GM19455 (cell line): ENCODE measurements around the gene BNIP1.
A peak's percentile ranks its signal among the peaks of the same experiment; 100 is the strongest.
"Not testable (repeated sequence)": the region's sequence is repeated elsewhere in the genome, so short reads cannot be mapped to it uniquely, and the experiment has no call there.

ENCODE experiments used
- ATAC-seq: cut with Tn5 transposase; IDR thresholded peaks from one replicate; pipeline ENCODE4 v1.9.1; 2021; ENCODE audit not compliant: unreplicated experiment

BNIP1 gene, protein sequence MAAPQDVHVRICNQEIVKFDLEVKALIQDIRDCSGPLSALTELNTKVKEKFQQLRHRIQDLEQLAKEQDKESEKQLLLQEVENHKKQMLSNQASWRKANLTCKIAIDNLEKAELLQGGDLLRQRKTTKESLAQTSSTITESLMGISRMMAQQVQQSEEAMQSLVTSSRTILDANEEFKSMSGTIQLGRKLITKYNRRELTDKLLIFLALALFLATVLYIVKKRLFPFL

DNA sequence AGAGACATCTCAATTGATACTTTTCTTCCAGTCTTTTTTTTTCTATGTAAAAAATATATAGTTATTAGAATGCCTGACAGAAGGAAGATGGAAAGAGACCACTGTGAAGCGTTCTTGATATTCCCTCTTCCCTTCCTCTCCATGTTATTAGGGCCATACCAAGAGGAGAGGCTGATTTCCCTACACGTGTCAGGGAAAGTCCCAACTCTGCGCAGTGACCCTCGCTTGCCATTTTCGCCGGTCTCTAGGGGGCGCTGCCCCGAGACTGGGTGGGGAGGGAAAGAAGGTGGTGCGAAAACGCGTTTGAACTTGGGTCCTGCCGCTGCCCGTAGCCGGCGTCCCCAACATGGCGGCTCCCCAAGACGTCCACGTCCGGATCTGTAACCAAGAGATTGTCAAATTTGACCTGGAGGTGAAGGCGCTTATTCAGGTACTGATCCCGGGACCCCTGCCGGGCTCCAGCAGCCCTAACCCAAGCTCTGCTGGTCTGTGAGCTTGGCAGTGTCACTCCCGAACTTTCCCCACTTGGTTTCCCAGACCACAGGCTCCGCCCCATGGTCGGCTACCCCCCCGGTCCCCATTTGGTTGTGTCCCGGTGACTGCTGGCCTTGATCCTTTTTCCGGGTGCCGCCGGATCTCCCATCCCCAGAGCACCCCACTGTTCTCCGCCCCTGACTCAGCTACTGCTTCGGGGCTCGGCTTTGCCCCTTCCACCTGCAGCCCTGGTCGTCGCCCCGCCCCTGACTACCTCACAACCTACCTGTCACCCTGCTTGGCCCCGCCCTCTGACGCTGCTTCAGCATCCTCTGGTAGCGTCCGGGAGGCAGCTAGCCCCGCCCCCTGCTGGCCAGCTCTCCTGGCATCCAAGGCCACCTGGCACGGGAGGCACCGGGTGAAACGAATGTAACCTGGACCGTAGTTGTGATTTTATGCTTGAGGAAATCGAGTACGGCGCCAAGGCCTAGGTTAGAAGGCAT lies at the start of gene BNIP1:
Gene BNIP1, plus strand, starts transcription at position 332 of the 977 bp plus-strand sequence. Its CDS starts 15 bp downstream, at position 347.
- ATAC-seq = peak; percentile 90

DNA sequence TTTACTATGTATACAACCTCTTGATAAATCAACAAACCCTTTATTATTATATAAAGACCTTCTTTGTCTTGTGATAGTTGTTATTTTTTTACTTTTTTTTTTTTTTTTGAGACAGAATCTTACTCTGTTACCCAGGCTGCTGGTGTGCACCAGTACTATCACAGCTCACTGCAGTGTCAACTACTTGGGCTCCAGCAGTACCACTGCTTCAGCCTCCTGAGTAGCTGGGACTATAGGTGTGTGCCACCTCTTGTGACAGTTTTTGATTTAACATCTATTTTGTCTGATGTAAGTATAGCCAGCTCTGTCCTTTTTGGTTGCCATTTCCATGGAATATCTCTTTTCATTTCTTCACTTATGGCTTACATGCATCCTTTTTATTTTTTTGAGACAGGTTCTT lies 45.5 kb upstream of the BNIP1 start:
- ATAC-seq = no peak

DNA sequence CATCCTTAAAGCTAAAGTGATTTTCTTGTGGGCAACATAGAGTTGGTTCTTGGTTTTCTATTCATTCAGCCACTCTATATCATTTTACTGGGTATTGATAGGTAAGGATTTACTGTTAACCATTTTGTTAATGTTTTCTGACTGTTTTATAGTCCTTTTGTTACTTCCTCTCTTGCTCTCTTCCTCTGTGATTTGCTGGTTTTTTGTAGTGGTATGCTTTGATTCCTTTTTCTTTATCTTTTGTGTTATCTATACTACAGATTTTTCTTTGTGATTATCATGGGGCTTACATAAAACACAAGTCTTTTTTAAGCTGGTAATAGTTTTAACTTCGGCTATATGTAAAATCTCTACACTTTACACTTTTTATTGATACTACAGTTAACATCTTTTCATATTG lies 44.9 kb upstream of the BNIP1 start:
- no peak for ATAC-seq

DNA sequence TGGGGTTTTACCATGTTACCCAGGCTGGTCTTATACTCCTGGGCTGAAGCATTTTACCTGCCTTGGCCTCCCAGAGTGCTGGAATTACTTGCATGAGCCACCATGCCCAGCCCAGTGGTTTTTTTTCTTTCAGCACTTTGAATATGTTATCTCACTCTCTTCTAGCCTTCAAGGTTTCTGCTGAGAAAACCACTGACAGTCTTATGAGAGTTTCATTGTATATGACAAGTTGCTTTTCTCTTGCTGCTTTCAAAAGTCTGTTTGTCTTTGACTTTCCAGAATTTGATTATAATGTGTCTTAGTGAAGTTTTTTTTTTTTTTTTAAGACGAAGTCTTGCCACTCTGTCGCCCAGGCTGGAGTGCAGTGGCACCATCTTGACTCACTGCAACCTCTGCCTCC lies 43.1 kb upstream of the BNIP1 start:
- no peak for ATAC-seq

DNA sequence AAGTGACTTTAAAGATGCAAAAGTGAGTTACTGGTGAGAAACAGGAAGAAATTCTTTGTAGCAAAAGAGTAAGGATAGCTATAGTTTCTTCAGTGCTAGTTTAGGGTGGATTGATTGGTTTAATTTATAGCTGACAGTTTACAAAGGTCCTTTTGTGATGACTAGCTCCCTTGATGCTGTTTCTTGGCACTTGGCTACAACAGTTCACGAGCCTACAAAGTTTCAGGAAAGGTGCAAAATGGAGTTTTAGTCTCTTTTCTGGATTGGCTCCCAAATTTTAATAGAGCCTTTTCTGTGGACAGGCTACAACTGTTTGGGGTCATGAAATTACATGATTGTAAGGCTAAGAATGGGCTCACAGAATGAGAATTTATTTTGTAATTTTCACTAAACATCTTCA lies 40.9 kb upstream of the BNIP1 start:
- no peak for ATAC-seq

DNA sequence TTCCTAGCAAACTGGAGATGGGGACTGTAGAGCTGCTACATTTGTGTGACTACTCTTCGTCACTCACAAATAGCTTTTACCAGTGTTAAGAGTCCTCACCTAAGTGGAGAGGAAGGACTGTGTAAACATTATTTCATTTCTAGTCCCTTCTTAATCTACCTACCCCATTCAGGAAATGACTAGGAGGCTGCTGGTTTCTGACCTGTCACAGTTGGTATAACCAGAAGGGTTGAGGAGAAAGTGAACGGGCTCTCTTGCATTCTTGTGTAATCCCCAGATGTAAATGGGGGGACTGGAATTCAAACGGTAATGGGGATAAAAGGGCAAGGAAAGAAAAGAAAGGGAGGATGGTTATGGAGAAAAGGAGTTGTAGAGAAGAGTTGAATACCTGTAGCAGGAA lies 35.4 kb upstream of the BNIP1 start:
- no peak for ATAC-seq

DNA sequence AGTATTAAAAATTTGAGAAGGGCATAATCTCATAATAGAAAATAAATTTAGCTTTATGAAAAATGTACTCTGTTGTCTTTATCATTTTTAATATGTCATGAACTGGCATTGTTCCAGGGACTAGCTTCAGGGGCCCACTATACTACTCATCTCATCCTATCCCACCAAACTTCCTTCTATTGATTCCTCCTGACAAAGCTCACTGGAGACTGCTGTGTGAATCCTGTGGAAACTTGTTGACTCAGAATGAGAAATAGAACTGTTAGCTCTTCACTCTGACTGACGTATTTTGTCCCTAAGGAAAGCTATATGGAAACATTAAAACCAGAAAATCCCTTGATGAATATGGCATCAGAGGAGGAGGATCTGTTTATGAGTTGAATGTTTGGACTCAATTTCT lies 29.8 kb upstream of the BNIP1 start:
- no peak for ATAC-seq

DNA sequence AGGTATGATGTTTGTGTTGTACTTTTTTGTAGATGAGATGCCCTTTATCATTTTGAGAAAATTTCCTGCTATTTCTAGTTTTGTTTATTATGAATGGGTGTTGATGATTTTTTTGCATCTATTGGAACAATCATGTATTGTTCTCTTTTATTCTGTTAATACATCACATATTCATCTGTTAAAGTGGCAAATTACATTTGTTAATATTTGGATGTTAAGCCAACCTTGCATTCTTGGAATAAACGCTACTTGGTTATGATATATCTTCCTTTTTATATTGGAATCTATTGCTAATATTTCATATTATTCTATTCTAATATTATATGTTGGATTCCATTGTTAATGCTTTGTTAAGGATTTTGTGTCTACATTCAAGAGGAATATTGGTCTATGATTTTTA lies 24.6 kb upstream of the BNIP1 start:
- no peak for ATAC-seq

DNA sequence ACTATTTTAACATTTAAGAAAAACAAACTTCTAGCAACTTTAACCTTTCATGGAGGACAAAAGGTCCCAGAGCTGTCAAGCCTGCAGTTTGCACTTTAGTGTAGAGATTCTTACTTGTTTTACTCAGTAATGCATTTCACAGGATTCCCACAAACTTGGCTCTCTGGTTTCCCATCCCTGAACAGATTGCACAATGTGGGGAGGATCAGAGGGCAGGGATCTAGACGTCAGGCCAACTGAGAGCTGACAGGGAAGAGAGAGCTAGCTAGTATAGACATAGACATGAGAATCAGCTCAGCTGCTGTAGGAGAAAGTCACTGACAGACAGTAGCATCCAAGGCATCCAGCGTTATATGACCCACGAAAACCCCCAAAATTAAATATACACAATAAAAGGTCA lies 20.9 kb upstream of the BNIP1 start:
- no peak for ATAC-seq

DNA sequence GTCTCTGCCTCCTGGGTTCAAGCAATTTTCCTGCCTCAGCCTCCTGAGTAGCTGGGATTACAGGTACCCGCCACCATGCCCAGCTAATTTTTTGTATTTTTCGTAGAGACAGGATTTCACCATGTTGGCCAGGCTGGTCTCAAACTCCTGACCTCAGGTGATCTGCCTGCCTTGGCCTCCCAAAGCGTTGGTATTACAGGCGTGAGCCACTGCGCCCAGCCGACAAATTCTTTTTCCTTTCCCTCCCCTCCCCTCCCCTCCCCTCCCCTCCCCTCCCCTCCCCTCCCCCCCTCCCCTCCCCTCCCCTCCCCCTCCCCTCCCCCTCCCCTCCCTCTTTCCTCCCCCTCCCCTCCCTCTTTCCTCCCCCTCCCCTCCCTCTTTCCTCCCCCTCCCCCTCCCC lies 12.2 kb upstream of the BNIP1 start:
- ATAC-seq = not testable (repeated sequence)

DNA sequence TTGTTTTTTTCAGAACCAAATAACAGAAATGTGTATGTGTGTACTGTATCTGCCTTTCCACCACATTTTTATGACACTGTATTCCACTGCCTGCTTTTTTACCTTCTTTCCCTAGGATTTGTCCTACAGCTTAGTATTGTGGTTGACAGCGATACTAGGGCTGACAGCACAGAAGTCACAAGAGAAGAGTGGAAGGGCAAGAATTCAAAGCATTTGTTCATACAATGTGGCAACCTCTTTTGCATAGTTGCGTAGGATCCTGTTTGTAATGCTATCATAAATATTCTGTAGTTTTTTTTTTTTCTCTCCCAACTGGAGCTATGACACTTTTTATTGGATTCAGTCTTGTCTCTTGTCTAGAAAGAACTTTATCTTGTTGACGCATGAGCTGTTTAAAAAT lies 5.6 kb upstream of the BNIP1 start:
- no peak for ATAC-seq

DNA sequence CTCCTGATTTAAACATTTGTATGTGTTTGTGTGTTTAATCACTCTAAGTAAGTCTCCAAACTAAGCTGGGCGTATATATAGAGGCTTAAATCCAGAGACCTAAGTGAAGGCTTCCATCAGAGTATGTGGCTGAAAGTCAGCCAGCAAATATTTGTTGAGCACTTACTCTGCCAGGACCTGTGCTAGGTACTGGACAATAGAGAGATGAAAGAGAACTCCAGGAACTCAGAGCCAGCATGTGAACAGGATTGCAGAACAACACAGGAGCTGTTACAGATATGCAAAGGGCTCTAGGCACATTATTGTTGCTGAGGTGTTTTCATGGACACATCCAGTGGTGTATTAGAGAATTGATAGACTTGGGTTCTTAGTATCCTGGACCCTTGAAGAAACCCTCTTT lies 4.7 kb upstream of the BNIP1 start:
- ATAC-seq = no peak

DNA sequence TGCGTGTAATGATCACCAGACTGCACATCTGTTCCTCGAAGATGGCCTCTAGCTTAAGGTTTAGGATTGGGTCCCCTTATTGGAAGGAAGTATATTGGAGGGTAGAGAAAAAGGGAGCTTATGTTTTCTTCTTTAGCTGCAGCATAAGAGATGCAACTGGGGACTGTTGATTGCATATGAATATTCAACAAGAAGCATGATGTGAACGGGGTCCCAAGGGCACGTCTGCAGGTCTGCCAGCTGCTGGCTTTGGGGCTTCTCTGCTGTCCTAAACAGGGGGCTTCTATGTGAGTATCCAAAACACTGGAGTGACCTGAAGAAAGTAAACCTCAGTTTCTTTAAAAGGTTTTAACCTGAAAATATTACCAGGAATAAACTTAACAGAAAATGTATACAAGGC lies 3.6 kb upstream of the BNIP1 start:
- ATAC-seq = no peak

DNA sequence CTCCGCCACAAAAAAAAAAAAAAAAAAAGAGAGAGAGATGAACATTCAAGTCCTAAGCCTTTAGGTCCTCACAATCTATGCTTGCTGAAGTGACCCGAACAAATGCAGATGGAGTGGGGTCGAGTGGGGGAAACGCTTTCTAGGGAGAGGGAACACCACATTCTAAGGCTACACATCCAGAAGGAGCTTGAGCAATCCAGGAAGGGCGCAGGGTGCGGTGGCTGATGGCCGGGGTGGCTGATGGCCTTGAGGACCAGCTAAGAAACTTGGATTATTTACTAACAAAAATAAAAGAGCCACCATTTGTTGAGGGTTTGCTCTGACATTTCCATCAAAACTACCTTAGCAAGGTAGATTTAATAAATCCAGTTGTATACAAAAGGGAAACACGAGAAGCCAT lies 764 bp upstream of the BNIP1 start:
- no peak for ATAC-seq

DNA sequence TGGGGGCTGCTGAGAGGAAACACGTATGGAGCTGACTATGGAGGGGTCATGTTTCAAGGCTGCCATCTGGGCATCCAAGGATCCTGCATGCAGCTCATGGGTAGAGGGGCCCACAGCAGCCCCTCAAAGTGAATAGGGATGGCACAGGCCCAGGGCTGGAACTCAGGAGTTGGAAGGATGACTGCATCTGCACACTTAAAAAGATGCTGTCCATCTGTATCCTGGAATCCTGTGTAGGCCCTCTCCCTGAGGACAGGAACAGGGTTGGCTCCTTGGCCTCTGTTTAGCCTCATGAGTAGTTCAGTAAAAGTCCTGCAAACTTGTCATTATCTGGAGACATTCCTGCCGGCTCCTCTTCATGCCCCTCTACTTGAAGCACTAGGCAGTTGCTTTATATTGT lies 4.0 kb downstream of the BNIP1 start:
- no peak for ATAC-seq

DNA sequence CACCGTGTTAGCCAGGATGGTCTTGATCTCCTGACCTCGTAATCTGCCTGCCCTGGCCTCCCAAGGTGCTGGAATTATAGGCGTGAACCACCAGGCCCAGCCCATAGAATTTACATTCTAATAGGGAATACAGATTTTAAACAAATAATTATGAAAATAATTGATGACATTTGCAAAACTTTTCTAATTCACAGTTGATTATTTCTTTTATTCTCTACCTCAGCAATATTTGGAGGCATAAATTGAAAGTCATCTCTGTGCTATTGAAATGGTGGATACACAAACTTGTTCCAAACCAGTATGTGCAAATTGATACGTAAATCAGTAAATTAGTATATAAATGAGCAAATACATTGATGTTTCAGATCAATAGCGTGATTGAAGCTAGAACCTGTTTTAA lies 8.2 kb downstream of the BNIP1 start:
- no peak for ATAC-seq

DNA sequence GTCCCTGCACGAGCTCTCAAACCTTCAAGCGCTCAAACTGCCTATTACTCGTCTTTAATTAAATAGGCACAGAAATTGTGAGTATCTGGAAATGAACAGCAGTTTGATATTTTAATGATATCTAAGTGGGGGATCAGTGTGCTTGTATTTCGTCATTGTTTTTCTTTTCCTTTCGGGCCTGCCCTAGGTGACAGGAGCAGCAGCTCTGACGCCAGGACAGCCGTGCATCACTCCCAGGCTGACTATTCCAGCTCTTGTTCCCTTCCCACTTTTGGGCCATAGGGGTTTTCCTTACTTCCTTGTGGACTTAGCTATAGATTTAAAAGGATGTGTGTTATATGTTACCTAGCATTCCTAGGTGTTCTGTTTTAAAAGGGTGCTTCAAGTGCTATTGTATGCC lies 9.5 kb downstream of the BNIP1 start:
- no peak for ATAC-seq

DNA sequence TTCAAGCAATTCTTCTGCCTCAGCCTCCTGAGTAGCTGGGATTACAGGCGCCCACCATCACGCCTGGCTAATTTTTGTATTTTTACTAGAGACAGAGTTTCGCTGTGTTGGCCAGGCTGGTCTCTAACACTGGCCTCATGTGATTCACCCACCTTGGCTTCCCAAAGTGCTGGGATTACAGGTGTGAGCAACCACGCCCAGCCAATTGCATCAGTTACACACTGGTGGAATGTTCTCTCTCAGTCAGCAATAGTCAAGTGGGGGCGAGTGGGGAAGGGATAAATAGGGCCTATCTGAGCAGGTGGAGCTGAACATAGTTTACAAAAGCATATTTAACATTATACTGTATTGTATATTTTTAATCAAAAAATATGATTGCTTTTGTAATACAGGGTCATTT lies 10.3 kb downstream of the BNIP1 start:
- ATAC-seq = not testable (repeated sequence)

DNA sequence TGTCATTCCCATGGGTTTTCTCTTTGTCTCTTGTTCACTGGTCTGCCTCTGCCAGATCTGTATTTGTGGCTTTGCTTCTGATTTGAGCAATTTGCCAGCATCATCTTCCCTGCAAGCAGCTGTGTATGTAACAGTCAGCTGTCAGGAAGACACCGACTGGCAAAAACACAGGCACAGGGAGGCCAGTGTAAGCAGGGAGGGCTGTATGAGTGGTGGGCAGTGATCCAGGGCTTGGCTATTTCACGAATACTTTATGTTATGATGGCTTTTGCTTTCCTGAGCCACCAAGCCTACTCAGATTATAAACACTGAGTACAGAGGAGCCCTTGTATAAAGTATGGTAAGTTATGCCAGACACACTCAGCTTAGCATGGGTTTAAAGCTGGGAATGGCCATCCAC lies 11.6 kb downstream of the BNIP1 start:
- ATAC-seq = no peak

DNA sequence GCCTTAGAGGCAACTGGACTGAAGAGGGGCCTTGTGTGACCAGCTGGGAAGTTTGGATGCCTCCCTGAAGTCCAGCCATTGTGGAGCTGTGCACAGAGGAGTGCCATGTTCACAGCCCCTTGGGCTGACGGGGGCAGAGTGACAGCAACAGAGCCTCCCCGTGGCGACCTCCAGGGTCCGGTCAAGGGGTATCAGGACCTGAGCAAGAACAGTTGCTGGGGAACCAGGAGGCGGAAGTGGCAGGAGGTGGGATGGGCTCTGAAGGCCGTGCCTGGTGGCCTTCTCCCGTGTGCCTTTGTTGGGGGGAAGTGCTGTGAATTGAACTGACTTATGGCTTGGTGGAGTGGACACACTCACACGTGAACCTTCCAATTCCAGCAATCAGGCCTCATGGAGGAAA lies 14.0 kb downstream of the BNIP1 start:
- ATAC-seq = no peak

DNA sequence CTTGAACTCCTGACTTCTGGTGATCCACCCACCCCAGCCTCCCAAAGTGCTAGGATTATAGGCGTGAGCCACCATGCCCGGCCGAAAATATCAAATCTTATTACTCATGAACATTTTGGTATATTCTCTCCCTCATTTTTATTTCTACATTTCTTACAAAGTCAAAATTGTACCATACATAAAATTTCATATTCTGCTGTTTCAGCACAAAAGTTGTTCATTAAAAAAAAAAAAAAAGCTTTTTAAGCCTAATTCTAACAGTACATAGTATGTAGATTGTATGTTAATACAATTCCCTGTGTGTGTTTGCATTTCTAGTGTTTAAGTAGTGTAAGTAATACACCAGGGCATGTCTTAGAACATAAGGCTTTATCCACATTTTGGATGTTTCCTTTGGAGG lies 14.9 kb downstream of the BNIP1 start:
- no peak for ATAC-seq

DNA sequence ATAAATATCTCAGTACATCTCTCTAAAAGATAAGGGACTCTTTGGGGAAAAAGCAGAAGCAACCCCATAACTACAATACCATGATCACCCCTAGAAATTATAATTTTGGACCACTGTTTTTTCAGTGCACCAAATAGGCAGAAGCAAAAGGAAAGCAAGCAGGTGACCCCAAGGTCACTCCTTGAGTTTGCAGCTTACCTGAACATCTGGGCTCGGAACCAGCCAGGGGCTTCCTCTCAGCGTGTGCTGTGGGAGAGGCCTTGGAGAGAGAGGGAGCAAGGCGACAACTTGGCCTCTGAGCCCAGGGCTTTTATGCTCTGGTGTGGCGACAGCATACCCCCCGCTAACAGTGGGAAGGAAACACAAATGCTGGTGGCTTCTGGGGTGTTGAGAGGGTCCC lies 16.8 kb downstream of the BNIP1 start:
- ATAC-seq = no peak
